Sigmoid colon (tissue), 7 donors: ENCODE results near the gene PHTF2. TPM values are rescaled to one million over a fixed set of nuclear protein-coding genes. Genes with fewer than 3 reads are reported as not detected.

ENCODE experiments used
- DNase-seq: peaks from one replicate; pipeline ENCODE4 v3.0.0-alpha.2; 2019
- H3K27ac ChIP-seq, 4 donors: fragments of 200-600 bp; sonication (generic); one replicate each; pipeline ENCODE4 v1.5.1; 2016 to 2019; ENCODE audit warnings: mild to moderate bottlenecking in 1 of 4
- H3K27me3 ChIP-seq, 3 donors: fragments of 200-600 bp; sonication (generic); one replicate each; pipeline ENCODE4 v1.5.1; 2019; ENCODE audit warnings: mild to moderate bottlenecking in 1 of 3
- H3K36me3 ChIP-seq, 4 donors: fragments of 200-600 bp; sonication (generic); one replicate each; pipeline ENCODE4 v1.5.1; 2016 to 2019
- H3K4me1 ChIP-seq, 4 donors: fragments of 200-600 bp; sonication (generic); one replicate each; pipeline ENCODE4 v1.5.1; 2017 to 2019
- H3K4me3 ChIP-seq, 4 donors: fragments of 200-600 bp; sonication (generic); one replicate each; pipeline ENCODE4 v1.5.1; 2017 to 2019; ENCODE audit warnings: mild to moderate bottlenecking in 2 of 4, moderate library complexity in 1 of 4
- H3K9me3 ChIP-seq, 4 donors: fragments of 200-600 bp in 3 of 4; sonication (generic) in 3 of 4; one replicate each; pipeline versions ENCODE4 v1.5.1 to v1.6.1; 2013 to 2019
- CTCF ChIP-seq, 4 experiments: fragments of 450-650 bp in 3 of 4; fragments of 200-600 bp in 1 of 4; IDR thresholded peaks; one replicate each; pipeline ENCODE4 v1.5.1; 2016 to 2019; ENCODE audit warnings: antibody characterized with exemption in 4 of 4, mild to moderate bottlenecking in 3 of 4, moderate library complexity in 2 of 4
- EP300 ChIP-seq, 4 donors: sonication (generic); formaldehyde crosslinking; IDR thresholded peaks; one replicate each; pipeline ENCODE4 v1.6.1; 2017; ENCODE audit warnings: antibody characterized with exemption in 4 of 4
- POLR2A ChIP-seq, 2 donors: fragments of 450-650 bp; IDR thresholded peaks; one replicate each; pipeline ENCODE4 v1.6.1; 2016; ENCODE audit warnings: antibody characterized with exemption in 2 of 2, mild to moderate bottlenecking in 2 of 2, moderate library complexity in 2 of 2
- POLR2AphosphoS5 ChIP-seq, 4 donors: sonication (generic); formaldehyde crosslinking; IDR thresholded peaks; one replicate each; pipeline ENCODE4 v1.6.1; 2017; ENCODE audit warnings: antibody characterized with exemption in 4 of 4
- WGBS, 2 donors: extraction: QIAGEN DNeasy Blood & Tissue Kit; methylation state at CpG; one replicate each; pipeline ENCODE4 v1.1.7; 2013; 5-methylcytosine and 5-hydroxymethylcytosine counted together
- intact Hi-C: fragments of 100-400 bp; cut with DNase I; formaldehyde crosslinking; loops from one replicate; pipeline ENCODE4 v1.15.1; 2023
- polyA plus RNA-seq, 3 donors: library from polyadenylated mRNA; stranded (reverse); fragments of 200-250 nt; gene quantifications; one replicate each; pipeline ENCODE4 v1.2.3, GENCODE V29; 2013
- total RNA-seq, 4 donors: library from RNA; depleted of rRNA; stranded (reverse); fragments of >200 nt; gene quantifications; one replicate each; pipeline ENCODE4 v1.1.0, GENCODE V29; 2016
- donor health status: healthy with polysubstance abuse.
- donor health status: Bipolar disorder and iron deficiency.
- donor health status: healthy.

Gene PHTF2
- total and polyA plus RNA-seq, 7 donors = 2.3 to 19.3 (median 17.4) TPM

- H3K4me3 ChIP-seq = no peak overlapping the region
- no peaks in the 10 kb centered on the region for H3K27me3 ChIP-seq
- H3K27ac ChIP-seq = no peak overlapping the region
- peaks cover 0 to 38% (median 2%) of the 10 kb centered on the region in 4 donors for H3K36me3 ChIP-seq
- no peak for TF ChIP-seq CTCF (IDR thresholded peaks at IDR 0.05)
- intact Hi-C loops = no loop called here
- WGBS, 2 donors = 81 to 92% methylated on average over 6 of the region's 6 CpGs
- no peak for DNase-seq
- peaks cover 0 to 42% (median 11%) of the 10 kb centered on the region in 4 donors for H3K4me1 ChIP-seq
- no peaks in the 10 kb centered on the region for H3K9me3 ChIP-seq
Measured at GRCh38 chr7:77766801-77767605, 31.6 kb upstream of the PHTF2 start.

GRCh38 chr7:77770316-77770715, 28.3 kb upstream of the PHTF2 start:
- 85 to 88% methylated on average over 8 of the region's 8 CpGs for WGBS, 2 donors
- peaks cover 0 to 71% (median 14%) of the 10 kb centered on the region in 4 donors for H3K36me3 ChIP-seq
- TF ChIP-seq POLR2A (IDR thresholded peaks at IDR 0.05) (no peak), POLR2AphosphoS5 (IDR thresholded peaks at IDR 0.05) (no peak), CTCF (IDR thresholded peaks at IDR 0.05) (no peak), EP300 (IDR thresholded peaks at IDR 0.05) (no peak)

GRCh38 chr7:77771901-77772300, 26.7 kb upstream of the PHTF2 start:
- intact Hi-C loops = no loop called here
- Histone ChIP-seq H3K9me3 (no peaks in the 10 kb centered on the region), H3K27ac (no peak overlapping the region), H3K4me1 (no peaks in the 10 kb centered on the region), H3K4me3 (no peak overlapping the region), H3K27me3 (no peaks in the 10 kb centered on the region), H3K36me3 (peaks cover 0 to 85% (median 18%) of the 10 kb centered on the region in 4 donors)
- no peak for TF ChIP-seq EP300 (IDR thresholded peaks at IDR 0.05)
- no peak for DNase-seq

More at GRCh38 chr7:77770316-77770715, 28.3 kb upstream of the PHTF2 start:
- intact Hi-C loops = no loop called here
- DNase-seq = no peak
- H3K27ac ChIP-seq = no peak overlapping the region
- H3K9me3 ChIP-seq = no peaks in the 10 kb centered on the region
- H3K4me1 ChIP-seq = peaks cover 0 to 13% (median 8%) of the 10 kb centered on the region in 4 donors
- no peak overlapping the region for H3K4me3 ChIP-seq
- H3K27me3 ChIP-seq = no peaks in the 10 kb centered on the region

GRCh38 chr7:77778535-77778934, 20.0 kb upstream of the PHTF2 start:
- H3K27ac ChIP-seq = no peak overlapping the region
- no peaks in the 10 kb centered on the region for H3K27me3 ChIP-seq
- H3K4me3 ChIP-seq = no peak overlapping the region
- 95 to 97% methylated on average over 2 of the region's 2 CpGs for WGBS, 2 donors
- no peaks in the 10 kb centered on the region for H3K9me3 ChIP-seq
- H3K36me3 ChIP-seq = peaks cover 0 to 85% (median 11%) of the 10 kb centered on the region in 4 donors
- no peak for DNase-seq
- intact Hi-C loops = no loop called here
- TF ChIP-seq CTCF (IDR thresholded peaks at IDR 0.05) = no peak
- no peak for TF ChIP-seq POLR2A (IDR thresholded peaks at IDR 0.05)
- TF ChIP-seq EP300 (IDR thresholded peaks at IDR 0.05) = no peak
- TF ChIP-seq POLR2AphosphoS5 (IDR thresholded peaks at IDR 0.05) = no peak
- H3K4me1 ChIP-seq = peaks cover 0 to 8% (median 0%) of the 10 kb centered on the region in 4 donors

- Histone ChIP-seq H3K9me3 (no peaks in the 10 kb centered on the region), H3K27ac (no peak overlapping the region), H3K27me3 (no peaks in the 10 kb centered on the region), H3K36me3 (peaks cover 0 to 57% (median 2%) of the 10 kb centered on the region in 4 donors), H3K4me1 (peaks cover 0 to 8% (median 0%) of the 10 kb centered on the region in 4 donors), H3K4me3 (no peak overlapping the region)
- TF ChIP-seq EP300 (IDR thresholded peaks at IDR 0.05) (no peak), POLR2AphosphoS5 (IDR thresholded peaks at IDR 0.05) (no peak), POLR2A (IDR thresholded peaks at IDR 0.05) (no peak), CTCF (IDR thresholded peaks at IDR 0.05) (no peak)
- DNase-seq = no peak
- 66 to 86% methylated on average over 4 of the region's 4 CpGs for WGBS, 2 donors
- intact Hi-C loops = no loop called here
Measured at GRCh38 chr7:77782383-77782782, 16.2 kb upstream of the PHTF2 start.
